ENCODE data around the gene ATP5F1C. TPM values are rescaled to one million over a fixed set of nuclear protein-coding genes. Genes with fewer than 3 reads are reported as not detected.

The ATP5F1C gene
- polyA plus RNA-seq, 1 experiment: 456 TPM

GRCh38 chr10:7752251-7752650 lies 35.7 kb upstream of the ATP5F1C start:
- no peak for TF ChIP-seq CTCF (IDR thresholded peaks at IDR 0.05; ENCODE audit: low read depth, low read length)
- POLR2A ChIA-PET: no interaction called here
- CTCF ChIA-PET: no interaction called here

GRCh38 chr10:7755103-7755502 lies 32.9 kb upstream of the ATP5F1C start:
- ChIA-PET POLR2A (no interaction called here), CTCF (interaction anchor here (1.2 kb wide), 1 partner anchor 229 kb away, joined by 3 read pairs; no protein-coding TSS in a partner anchor)
- Histone ChIP-seq H3K27me3 (ENCODE audit: control insufficient read depth, insufficient read depth, low read length) (no peaks in the 10 kb centered on the region), H3K4me3 (ENCODE audit: low read depth, low read length) (no peak overlapping the region), H3K9me3 (ENCODE audit: control insufficient read depth, insufficient read depth, low read length) (no peaks in the 10 kb centered on the region), H3K27ac (ENCODE audit: low read depth, low read length) (no peak overlapping the region)
- no peak for TF ChIP-seq CTCF (IDR thresholded peaks at IDR 0.05; ENCODE audit: low read depth, low read length)
- no peak for DNase-seq (ENCODE audit: low read depth, low spot score)

More at GRCh38 chr10:7752251-7752650, 35.7 kb upstream of the ATP5F1C start:
- H3K27me3 ChIP-seq (ENCODE audit: control insufficient read depth, insufficient read depth, low read length): no peaks in the 10 kb centered on the region
- no peak overlapping the region for H3K4me3 ChIP-seq (ENCODE audit: low read depth, low read length)
- no peak for DNase-seq (ENCODE audit: low read depth, low spot score)
- H3K27ac ChIP-seq (ENCODE audit: low read depth, low read length): no peak overlapping the region
- no peaks in the 10 kb centered on the region for H3K9me3 ChIP-seq (ENCODE audit: control insufficient read depth, insufficient read depth, low read length)

GRCh38 chr10:7756360-7756992 lies 31.5 kb upstream of the ATP5F1C start:
- ChIA-PET POLR2A (no interaction called here), CTCF (interaction anchor here (0.6 to 1.3 kb wide), 4 partner anchors 9 to 100 kb away, joined by 3 to 4 read pairs (median 3); no protein-coding TSS in a partner anchor)
- no peaks in the 10 kb centered on the region for H3K27me3 ChIP-seq (ENCODE audit: control insufficient read depth, insufficient read depth, low read length)
- DNase-seq (ENCODE audit: low read depth, low spot score): no peak
- H3K27ac ChIP-seq (ENCODE audit: low read depth, low read length): no peak overlapping the region
- H3K9me3 ChIP-seq (ENCODE audit: control insufficient read depth, insufficient read depth, low read length): no peaks in the 10 kb centered on the region
- peak; percentile 47 for TF ChIP-seq CTCF (IDR thresholded peaks at IDR 0.05; ENCODE audit: low read depth, low read length)
- no peak overlapping the region for H3K4me3 ChIP-seq (ENCODE audit: low read depth, low read length)

GRCh38 chr10:7763929-7764328 lies 24.0 kb upstream of the ATP5F1C start:
- no peak for TF ChIP-seq CTCF (IDR thresholded peaks at IDR 0.05; ENCODE audit: low read depth, low read length)
- DNase-seq (ENCODE audit: low read depth, low spot score): no peak
- Histone ChIP-seq H3K27ac (ENCODE audit: low read depth, low read length) (no peak overlapping the region), H3K27me3 (ENCODE audit: control insufficient read depth, insufficient read depth, low read length) (no peaks in the 10 kb centered on the region), H3K9me3 (ENCODE audit: control insufficient read depth, insufficient read depth, low read length) (no peaks in the 10 kb centered on the region), H3K4me3 (ENCODE audit: low read depth, low read length) (no peak overlapping the region)
- CTCF ChIA-PET: no interaction called here
- POLR2A ChIA-PET: no interaction called here

GRCh38 chr10:7766241-7766640 lies 21.7 kb upstream of the ATP5F1C start:
- Histone ChIP-seq H3K4me3 (ENCODE audit: low read depth, low read length) (no peak overlapping the region), H3K27ac (ENCODE audit: low read depth, low read length) (no peak overlapping the region), H3K9me3 (ENCODE audit: control insufficient read depth, insufficient read depth, low read length) (no peaks in the 10 kb centered on the region), H3K27me3 (ENCODE audit: control insufficient read depth, insufficient read depth, low read length) (no peaks in the 10 kb centered on the region)
- CTCF ChIA-PET: interaction anchor here (1.0 kb wide), 1 partner anchor 10 kb away, joined by 3 read pairs; no protein-coding TSS in a partner anchor
- POLR2A ChIA-PET: interaction anchor here (1.9 kb wide), 1 partner anchor 22 kb away, joined by 13 read pairs; the partner anchor contains the start of genes ATP5F1C and KIN
- no peak for DNase-seq (ENCODE audit: low read depth, low spot score)
- TF ChIP-seq CTCF (IDR thresholded peaks at IDR 0.05; ENCODE audit: low read depth, low read length): no peak
